GM19372 (cell line): ENCODE data around the gene NTHL1.

ENCODE experiments used
- ATAC-seq: cut with Tn5 transposase; IDR thresholded peaks from one replicate; pipeline ENCODE4 v1.9.1; 2021; ENCODE audit warnings: mild to moderate bottlenecking, low read depth, moderate library complexity; ENCODE audit not compliant: unreplicated experiment

NTHL1 gene

DNA sequence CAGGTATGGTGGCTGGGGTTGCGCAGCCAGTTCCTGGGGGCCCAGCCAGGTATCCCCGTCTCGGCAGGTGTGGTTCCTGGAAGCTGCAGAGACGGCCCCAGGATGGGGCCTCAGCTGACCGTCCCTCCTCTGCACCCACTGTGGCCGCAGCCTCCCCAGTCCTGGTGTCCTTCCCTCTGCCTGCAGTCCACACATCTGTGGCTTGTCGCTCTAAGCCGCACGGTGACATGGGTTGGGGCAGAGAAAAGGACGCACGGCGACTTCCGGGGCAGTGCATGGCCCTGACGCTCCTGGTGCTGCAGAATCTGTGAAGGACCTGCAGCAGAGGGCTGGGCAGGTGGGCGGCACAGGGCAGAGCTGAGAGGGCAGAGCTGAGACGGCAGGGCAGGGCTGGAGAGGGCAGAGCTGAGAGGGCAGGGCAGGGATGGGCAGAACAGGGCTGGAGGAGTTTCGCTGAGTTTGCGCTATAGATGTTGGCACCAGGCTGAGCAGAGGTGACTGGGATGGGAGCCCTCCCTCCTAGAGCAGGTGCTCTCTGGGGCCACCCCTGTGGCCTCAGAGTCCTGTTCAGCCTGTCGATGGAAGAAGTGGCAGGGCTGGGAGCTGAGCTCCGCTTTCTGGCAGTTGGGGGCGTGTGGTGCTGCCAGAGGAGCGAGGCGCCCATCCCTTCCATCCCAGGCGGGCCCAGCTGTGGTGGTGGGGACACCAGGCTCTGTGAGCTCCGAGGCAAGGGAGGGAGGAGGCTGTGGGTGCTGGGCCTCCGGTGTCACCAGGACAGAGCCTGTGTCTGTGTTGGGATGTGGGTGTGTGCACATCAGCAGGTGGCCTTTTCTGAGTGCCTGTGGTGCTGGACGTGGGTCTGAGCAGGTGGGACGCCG is 23.2 kb upstream of the NTHL1 start:
- no peak for ATAC-seq

DNA sequence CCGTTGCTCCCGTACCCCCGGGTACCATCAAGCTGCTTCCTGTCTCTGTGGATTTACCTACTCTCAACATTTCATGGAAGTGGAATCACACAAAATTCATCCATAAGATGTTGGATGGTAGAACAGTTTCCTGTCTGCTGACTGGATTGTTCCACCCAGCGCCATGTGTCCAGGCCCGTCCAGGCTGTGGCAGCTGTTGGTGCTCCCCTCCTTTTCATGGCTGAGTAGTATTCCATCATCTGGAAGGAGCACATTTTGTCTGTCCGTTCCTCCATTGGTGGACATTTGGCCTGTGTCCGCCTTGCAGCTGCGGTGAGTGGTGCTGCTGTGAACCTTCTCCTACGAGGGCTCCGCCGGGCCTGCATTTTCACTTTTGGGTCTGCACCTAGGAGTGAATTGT is 18.5 kb upstream of the NTHL1 start:
- no peak for ATAC-seq

DNA sequence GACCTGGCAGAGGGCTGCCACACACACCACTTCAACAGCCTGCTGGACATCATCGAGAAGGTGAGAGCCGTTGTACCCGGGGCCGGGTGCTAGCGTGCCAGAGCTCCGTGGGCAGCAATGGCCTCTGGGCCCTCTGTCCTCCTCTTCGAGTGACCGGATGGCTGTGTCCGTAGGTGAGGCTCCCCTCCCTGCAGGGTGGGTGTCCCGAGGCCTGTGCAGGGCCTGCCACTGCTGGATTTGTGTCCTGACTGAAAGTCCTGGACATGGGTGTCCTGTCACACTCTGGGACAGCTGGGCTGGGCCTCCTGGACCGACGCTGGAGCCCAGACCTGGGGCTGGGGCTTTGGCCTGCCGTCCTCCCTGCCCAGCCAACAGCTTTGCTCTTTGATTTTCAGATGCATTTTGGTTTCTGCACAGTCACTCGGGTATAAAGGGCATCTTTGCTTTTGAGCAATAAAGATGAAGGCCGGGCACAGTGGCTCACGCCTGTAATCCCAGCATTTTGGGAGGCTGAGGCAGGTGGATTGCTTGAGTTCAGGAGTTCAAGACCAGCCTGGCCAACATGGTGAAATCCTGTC is 16.8 kb upstream of the NTHL1 start:
- ATAC-seq: no peak

DNA sequence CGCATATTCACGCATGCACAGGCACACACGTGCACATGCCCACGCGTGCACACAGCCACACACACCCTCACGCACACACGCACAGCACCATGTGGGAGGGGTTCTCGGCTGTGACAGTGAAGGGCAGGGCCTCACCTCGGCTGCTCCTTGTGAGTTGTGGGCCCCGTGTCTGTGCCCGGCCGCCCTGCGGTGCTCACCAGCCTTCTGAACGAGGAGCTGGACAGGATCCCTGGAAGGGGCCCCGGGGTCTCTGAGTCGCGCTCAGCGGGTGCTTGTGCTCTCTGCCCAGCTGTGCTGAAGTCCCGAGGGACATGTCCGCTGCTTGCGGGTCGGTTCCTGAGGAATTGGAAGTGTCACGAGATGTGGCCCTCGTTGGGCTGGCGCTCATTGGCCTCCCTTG is 16.2 kb upstream of the NTHL1 start:
- no peak for ATAC-seq

GRCh38 chr16:2062801-2063200 is 15.2 kb upstream of the NTHL1 start:
- ATAC-seq: no peak

GRCh38 chr16:2061526-2061925 is 13.9 kb upstream of the NTHL1 start:
- no peak for ATAC-seq

DNA sequence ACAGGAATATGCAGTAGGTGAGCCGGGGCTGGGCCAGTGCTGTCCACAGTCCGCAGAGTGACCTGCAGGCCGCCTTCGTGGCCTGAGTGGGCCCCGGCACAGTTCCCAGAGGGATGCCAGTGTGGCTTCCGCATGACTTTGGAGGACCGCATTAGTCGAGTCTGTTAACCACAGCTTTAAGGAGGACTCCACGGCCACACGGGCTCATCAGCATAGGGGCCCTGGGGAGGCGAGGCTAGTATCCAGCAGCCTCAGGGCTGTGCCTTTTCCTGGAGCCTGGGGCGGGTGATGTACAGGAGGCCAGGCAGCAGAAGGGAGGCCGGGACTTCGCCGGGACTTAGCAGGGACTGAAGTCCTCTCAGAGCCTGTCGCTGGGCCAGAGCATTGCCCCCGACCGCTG is 13.4 kb upstream of the NTHL1 start:
- ATAC-seq: no peak

DNA sequence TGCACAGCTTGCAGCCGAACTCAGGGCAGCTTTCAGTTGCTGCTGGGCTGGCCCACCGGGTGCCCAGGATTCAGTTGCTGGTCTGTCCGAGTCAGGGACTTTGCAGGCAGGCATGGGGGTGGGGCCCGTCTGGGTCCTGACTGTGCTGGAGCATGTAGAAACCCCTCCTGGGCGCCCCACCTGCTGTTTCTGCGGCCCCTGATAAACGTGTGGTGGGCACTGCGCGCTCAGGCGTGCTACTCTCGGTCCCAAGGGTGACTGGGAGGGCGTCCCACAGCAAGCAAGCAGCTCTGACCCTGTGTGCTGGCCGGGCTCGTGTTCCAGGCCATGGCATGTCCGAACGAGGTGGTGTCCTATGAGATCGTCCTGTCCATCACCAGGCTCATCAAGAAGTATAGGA is 12.7 kb upstream of the NTHL1 start:
- ATAC-seq: no peak

GRCh38 chr16:2058872-2059271 is 11.2 kb upstream of the NTHL1 start:
- ATAC-seq: no peak

GRCh38 chr16:2058420-2058819 is 10.8 kb upstream of the NTHL1 start:
- no peak for ATAC-seq

GRCh38 chr16:2057438-2057837 is 9.8 kb upstream of the NTHL1 start:
- no peak for ATAC-seq

DNA sequence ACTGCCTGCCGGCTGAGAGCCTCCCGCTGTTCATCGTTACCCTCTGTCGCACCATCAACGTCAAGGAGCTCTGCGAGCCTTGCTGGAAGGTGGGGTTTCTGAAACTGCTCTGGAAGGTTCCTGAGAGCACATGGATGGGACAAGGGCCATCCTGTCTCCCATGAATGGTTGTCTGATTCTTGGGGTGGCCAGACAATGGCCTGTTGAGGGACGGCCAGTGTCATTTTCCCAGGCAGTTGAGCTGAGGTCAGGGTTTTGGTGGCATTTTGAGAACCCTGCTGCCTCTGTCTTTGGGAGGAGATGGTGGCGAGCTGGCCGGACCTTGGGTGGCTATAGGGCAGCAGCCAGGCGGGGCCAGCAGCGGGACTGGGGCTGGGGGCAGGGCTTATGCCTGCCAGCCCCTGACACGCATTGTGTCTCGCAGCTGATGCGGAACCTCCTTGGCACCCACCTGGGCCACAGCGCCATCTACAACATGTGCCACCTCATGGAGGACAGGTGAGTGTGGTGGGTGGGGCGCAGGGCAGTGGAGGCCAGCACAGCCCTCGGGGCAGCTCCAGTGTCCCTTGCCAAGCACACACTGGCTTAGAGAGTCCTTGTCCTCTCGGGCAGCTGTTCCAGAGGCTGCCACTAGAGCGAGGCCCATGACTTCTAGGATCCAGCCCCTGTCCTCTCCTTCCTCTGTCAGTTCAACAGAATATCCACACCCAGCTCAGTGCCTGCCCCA is 9.2 kb upstream of the NTHL1 start:
- no peak for ATAC-seq

DNA sequence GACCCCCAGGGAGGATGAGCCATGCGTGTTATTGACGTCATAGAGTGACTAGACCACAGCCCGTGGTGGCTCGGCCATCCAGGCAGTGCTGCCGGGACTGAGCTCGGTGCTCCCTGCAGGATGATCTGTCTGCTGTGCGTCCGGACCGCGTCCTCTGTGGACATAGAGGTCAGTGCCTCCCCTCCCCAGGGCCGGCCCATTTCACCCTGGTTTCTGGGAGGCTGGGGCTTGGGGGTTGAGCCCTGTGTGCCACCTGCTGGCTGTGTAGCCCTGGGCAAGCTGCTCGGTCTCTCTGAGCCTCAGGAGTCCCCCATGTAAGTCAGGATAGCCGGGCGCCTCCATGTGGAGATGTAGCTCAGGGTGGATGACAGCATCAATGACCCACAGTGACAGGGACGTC is 8.4 kb upstream of the NTHL1 start:
- no peak for ATAC-seq

GRCh38 chr16:2054543-2055245 is 7.1 kb upstream of the NTHL1 start:
- ATAC-seq: no peak

GRCh38 chr16:2053897-2054296 is 6.3 kb upstream of the NTHL1 start:
- ATAC-seq: no peak

GRCh38 chr16:2053211-2053610 is 5.6 kb upstream of the NTHL1 start:
- ATAC-seq: no peak

GRCh38 chr16:2048116-2048543 is 496 bp upstream of the NTHL1 start:
- ATAC-seq: no peak

DNA sequence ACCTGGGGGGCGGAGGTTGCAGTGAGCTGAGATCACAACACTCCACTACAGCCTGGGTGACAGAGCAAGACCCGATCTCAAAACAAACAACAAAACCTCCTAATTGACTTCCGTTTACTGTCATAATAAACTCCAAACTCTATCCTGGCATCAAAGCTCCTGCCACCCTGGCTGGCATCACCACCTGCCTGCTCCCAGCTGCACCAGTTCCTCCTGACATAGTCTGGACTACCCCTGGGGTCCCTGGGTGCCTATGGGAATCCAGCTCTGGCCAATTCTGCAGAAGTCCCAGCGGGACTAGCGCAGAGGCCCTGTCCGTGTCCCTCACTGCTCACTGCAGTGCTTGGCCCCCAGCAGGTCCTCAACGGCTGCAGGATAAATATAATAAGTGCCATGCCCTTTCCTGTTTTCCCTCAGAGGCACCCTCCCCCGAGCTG is 723 bp downstream of the NTHL1 start:
- ATAC-seq: no peak

DNA sequence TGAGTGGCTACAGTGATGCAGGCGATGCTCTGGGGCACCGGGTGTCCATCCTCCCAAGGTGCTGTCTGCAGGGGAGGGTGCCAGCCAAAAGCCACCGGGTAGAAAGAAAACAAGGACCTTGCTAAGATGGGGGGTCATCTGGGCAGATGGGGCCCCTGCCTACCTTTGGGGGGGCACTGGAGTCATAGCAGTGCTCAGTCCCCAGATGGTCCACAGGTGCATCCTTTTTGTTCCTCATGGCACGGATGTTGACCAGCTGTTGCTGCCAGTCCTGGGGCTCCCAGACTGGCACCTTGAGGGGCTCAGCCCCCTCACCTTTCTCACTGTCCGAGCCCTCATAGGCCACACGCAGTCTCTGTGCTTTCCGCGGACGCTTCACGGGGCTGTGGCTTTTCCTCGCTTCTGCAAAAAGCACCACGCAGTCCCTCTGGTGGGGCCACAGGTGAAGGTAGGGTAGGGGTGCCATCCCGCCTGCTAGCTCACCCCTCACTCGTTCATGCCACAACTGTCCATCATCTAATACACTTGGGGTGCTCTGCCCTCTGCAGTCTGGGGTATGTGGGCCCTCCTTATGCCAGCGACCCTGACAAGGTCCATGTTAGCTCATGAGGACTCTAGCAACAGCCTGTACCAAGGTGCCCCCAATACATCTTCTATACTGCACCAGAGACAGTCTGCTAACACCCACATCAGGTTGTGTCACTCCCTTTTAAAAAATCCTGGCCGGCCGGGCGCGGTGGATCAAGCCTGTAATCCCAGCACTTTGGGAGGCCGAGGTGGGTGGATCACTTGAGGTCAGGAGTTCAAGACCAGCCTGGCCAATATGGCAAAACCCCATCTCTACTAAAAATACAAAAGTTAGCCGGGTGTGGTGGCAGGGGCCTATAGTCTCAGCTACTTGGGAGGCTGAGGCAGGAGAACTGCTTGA is 1.4 kb downstream of the NTHL1 start:
- ATAC-seq: no peak

DNA sequence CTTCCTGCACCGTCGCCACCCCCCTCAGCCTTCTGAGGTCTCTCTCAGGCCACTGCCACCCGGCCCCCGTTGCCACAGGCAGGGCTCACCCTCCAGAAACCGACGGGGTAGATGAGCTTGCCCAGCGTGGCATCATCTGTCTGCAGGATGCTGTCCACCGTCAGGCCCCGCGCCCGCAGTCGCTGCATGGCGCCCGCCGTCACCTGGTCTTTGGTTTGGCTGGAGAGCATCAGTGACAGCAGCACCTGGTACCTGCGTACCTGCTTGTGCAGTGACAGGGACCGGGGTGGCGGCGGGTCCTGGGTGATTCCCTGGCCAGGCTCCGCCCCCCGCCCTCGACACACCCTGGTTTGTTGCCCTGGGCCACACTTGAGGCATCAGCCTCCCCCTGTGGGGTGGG is 3.1 kb downstream of the NTHL1 start:
- no peak for ATAC-seq
